Fibroblast of the aortic adventitia (primary cell): ENCODE data around the gene FBXO38. TPM values are rescaled to one million over a fixed set of nuclear protein-coding genes. Genes with fewer than 3 reads are reported as not detected.

Source experiments
- DNase-seq: peaks from one replicate; pipeline ENCODE4 v3.0.0-alpha.2; 2010; ENCODE audit warnings: low read depth
- H3K4me3 ChIP-seq: 2 replicates; pipeline ENCODE4 v1.5.1; 2011; ENCODE audit warnings: low read depth, mild to moderate bottlenecking, control low read depth, low read length, moderate library complexity
- CTCF ChIP-seq: IDR thresholded peaks from 2 replicates; pipeline ENCODE4 v1.5.1; 2011; ENCODE audit warnings: mild to moderate bottlenecking, low read length, control low read depth, inconsistent platforms; ENCODE audit not compliant: insufficient read depth
- total RNA-seq: library from RNA; depleted of rRNA; stranded (reverse); fragments of >200 nt; gene quantifications from 2 replicates; pipeline ENCODE4 v1.2.3, GENCODE V29; 2012; ENCODE audit warnings: low replicate concordance

The FBXO38 gene
- total RNA-seq, 1 donor, result 61.0 TPM

GRCh38 chr5:148425808-148426207, 42.0 kb downstream of the FBXO38 start:
- peak; percentile 6 for DNase-seq
- no peak for TF ChIP-seq CTCF
- no peak overlapping the region for H3K4me3 ChIP-seq

GRCh38 chr5:148426514-148426913, 42.8 kb downstream of the FBXO38 start:
- no peak for TF ChIP-seq CTCF
- no peak overlapping the region for H3K4me3 ChIP-seq
- DNase-seq, result no peak

- TF ChIP-seq CTCF, result no peak
- no peak for DNase-seq
- no peak overlapping the region for H3K4me3 ChIP-seq
Observed at GRCh38 chr5:148427370-148428042, 43.7 kb downstream of the FBXO38 start.

- no peak for DNase-seq
- TF ChIP-seq CTCF, result no peak
- H3K4me3 ChIP-seq, result no peak overlapping the region
Observed at GRCh38 chr5:148428848-148429247, 45.1 kb downstream of the FBXO38 start.

GRCh38 chr5:148433826-148434225, 50.1 kb downstream of the FBXO38 start:
- H3K4me3 ChIP-seq, result no peak overlapping the region
- TF ChIP-seq CTCF, result no peak
- no peak for DNase-seq

GRCh38 chr5:148436029-148436428, 52.3 kb downstream of the FBXO38 start:
- TF ChIP-seq CTCF, result no peak
- no peak overlapping the region for H3K4me3 ChIP-seq
- DNase-seq, result no peak

- DNase-seq, result no peak
- no peak for TF ChIP-seq CTCF
- H3K4me3 ChIP-seq, result no peak overlapping the region
Observed at GRCh38 chr5:148437249-148437648, 53.5 kb downstream of the FBXO38 start.
